Panc1 (cell line): ENCODE data around the gene KIAA2012.

ENCODE experiments used
- CTCF ChIP-seq: fragments of 450-650 bp; IDR thresholded peaks from 2 replicates; pipeline ENCODE4 v1.5.1; 2017; ENCODE audit warnings: mild to moderate bottlenecking
- POLR2AphosphoS5 ChIP-seq: IDR thresholded peaks from 2 replicates; pipeline ENCODE4 v1.6.1; 2012; ENCODE audit warnings: mild to moderate bottlenecking, low read depth, low read length, moderate library complexity
- REST ChIP-seq, 2 experiments: IDR thresholded peaks; 2 replicates each; pipeline ENCODE4 v1.6.1; 2011 to 2012; ENCODE audit warnings: low read depth in 2 of 2, control low read depth in 1 of 2, low read length in 1 of 2, mild to moderate bottlenecking in 1 of 2, moderate library complexity in 1 of 2; ENCODE audit not compliant: insufficient read depth in 1 of 2
- SIN3A ChIP-seq: IDR thresholded peaks from 2 replicates; pipeline ENCODE4 v1.6.1; 2012; ENCODE audit warnings: low read depth, mild to moderate bottlenecking, low read length, moderate library complexity, borderline replicate concordance; ENCODE audit not compliant: insufficient read depth
- TCF7L2 ChIP-seq: IDR thresholded peaks from 2 replicates; pipeline ENCODE4 v1.6.1; 2011; ENCODE audit warnings: mild to moderate bottlenecking, low read depth, low read length, inconsistent platforms

GRCh38 chr2:202152104-202152715 is 79.2 kb downstream of the KIAA2012 start:
- TF ChIP-seq CTCF (no peak), REST (IDR thresholded peaks at IDR 0.05; ENCODE audit: insufficient read depth in 1 of 2, low read depth in 2 of 2, low read length in 1 of 2) (no peak), POLR2AphosphoS5 (no peak), SIN3A (no peak), TCF7L2 (no peak)
